Prostate gland (tissue), 2 donors: ENCODE measurements around the gene USP34. TPM values are rescaled to one million over a fixed set of nuclear protein-coding genes. Genes with fewer than 3 reads are reported as not detected.

ENCODE experiments used
- DNase-seq: peaks from one replicate; pipeline ENCODE4 v3.0.0-alpha.2; 2019; ENCODE audit warnings: low spot score
- H3K27ac ChIP-seq, 2 donors: fragments of 200-600 bp; sonication (generic); 2 replicates each; pipeline ENCODE4 v1.5.1; 2017 to 2019
- H3K27me3 ChIP-seq: fragments of 200-600 bp; sonication (generic); replicated peaks from 2 replicates; pipeline ENCODE4 v1.5.1; 2019; ENCODE audit not compliant: insufficient read depth
- H3K36me3 ChIP-seq, 2 donors: fragments of 200-600 bp; sonication (generic); 1 replicate in 1 of 2; 2 replicates in 1 of 2; pipeline versions ENCODE4 v1.5.1 to v1.8.1; 2017 to 2019
- H3K4me1 ChIP-seq: fragments of 200-600 bp; sonication (generic); replicated peaks from 2 replicates; pipeline ENCODE4 v1.5.1; 2019
- H3K4me3 ChIP-seq, 2 donors: fragments of 200-600 bp; sonication (generic); 2 replicates each; pipeline ENCODE4 v1.5.1; 2017 to 2019
- H3K9me3 ChIP-seq: fragments of 200-600 bp; sonication (generic); 2 replicates; pipeline ENCODE4 v1.5.1; 2017
- POLR2A ChIP-seq: fragments of 450-650 bp; IDR thresholded peaks from one replicate; pipeline ENCODE4 v1.6.1; 2016; ENCODE audit warnings: antibody characterized with exemption, mild to moderate bottlenecking
- POLR2AphosphoS5 ChIP-seq: sonication (generic); formaldehyde crosslinking; IDR thresholded peaks from one replicate; pipeline ENCODE4 v1.6.1; 2017; ENCODE audit warnings: antibody characterized with exemption
- WGBS: methylation state at CpG from one replicate; pipeline ENCODE4 v1.1.5; 2018; 5-methylcytosine and 5-hydroxymethylcytosine counted together
- intact Hi-C: fragments of 100-400 bp; cut with DNase I; formaldehyde crosslinking; loops from one replicate; pipeline ENCODE4 v1.14.2; 2022
- total RNA-seq, 2 donors: library from RNA; depleted of rRNA; stranded (reverse); fragments of >200 nt; gene quantifications; one replicate each; pipeline ENCODE4 v1.1.0, GENCODE V29; 2016
- TF ChIP-seq, protein P1 (sequence below), 4 experiments: fragments of 200-600 bp in 2 of 4; fragments of 450-650 bp in 2 of 4; sonication (generic) in 2 of 4; IDR thresholded peaks; 1 replicate in 3 of 4; 2 replicates in 1 of 4; pipeline ENCODE4 v1.5.1; 2016 to 2019; ENCODE audit warnings: antibody characterized with exemption in 4 of 4, mild to moderate bottlenecking in 2 of 4, moderate library complexity in 2 of 4

USP34 gene
- total RNA-seq, 2 donors from 2014 or later, result 94.1 to 206 TPM

DNA sequence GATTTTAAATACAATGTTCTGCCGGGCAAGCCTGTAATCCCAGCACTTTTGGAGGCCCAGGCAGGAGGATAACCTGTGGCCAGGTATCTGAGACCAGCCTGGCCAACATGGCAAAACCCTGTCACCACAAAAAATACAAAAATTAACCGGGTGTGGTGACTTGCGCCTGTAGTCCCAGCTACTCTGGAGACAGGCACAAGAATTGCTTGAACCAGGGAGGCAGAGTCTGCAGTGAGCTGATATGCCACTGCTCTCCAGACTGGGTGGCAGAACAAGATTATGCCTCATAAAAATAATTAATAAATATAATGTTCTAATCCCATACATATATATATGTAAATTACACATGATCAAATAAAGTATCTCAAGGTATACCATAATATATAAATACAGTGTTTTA, 189.6 kb downstream of the USP34 start:
- DNase-seq, result no peak
- Histone ChIP-seq H3K4me3 (no peak overlapping the region), H3K27me3 (no peaks in the 10 kb centered on the region), H3K36me3 (no peaks in the 10 kb centered on the region), H3K9me3 (no peaks in the 10 kb centered on the region), H3K27ac (no peak overlapping the region), H3K4me1 (no peaks in the 10 kb centered on the region)
- WGBS, result 96% methylated on average over 3 of the region's 3 CpGs
- intact Hi-C loops, result no loop called here
- TF ChIP-seq POLR2AphosphoS5, result no peak
- TF ChIP-seq POLR2A, result no peak
- TF ChIP-seq, protein P1, sequence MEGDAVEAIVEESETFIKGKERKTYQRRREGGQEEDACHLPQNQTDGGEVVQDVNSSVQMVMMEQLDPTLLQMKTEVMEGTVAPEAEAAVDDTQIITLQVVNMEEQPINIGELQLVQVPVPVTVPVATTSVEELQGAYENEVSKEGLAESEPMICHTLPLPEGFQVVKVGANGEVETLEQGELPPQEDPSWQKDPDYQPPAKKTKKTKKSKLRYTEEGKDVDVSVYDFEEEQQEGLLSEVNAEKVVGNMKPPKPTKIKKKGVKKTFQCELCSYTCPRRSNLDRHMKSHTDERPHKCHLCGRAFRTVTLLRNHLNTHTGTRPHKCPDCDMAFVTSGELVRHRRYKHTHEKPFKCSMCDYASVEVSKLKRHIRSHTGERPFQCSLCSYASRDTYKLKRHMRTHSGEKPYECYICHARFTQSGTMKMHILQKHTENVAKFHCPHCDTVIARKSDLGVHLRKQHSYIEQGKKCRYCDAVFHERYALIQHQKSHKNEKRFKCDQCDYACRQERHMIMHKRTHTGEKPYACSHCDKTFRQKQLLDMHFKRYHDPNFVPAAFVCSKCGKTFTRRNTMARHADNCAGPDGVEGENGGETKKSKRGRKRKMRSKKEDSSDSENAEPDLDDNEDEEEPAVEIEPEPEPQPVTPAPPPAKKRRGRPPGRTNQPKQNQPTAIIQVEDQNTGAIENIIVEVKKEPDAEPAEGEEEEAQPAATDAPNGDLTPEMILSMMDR (IDR thresholded peaks at IDR 0.05), result no peak

DNA sequence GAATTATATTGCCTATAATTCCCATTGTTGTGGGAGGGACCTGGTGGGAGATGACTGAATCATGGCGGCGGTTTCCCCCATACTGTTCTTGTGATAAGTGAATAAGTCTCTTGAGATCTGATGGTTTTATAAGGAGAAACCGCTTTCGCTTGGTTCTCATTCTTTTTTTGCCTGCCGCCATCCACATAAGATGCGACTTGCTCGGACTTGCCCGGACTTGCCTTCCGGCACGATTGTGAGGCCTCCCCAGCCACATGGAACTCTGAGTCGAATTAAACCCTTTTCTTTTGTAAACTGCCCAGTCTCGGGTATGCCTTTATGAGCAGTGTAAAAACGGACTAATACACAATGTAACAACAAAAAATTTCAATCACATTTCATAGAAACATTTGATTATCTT, 193.1 kb downstream of the USP34 start:
- DNase-seq, result no peak
- no peak overlapping the region for H3K27ac ChIP-seq
- H3K27me3 ChIP-seq, result no peaks in the 10 kb centered on the region
- H3K36me3 ChIP-seq, result no peaks in the 10 kb centered on the region
- no peak overlapping the region for H3K4me3 ChIP-seq
- TF ChIP-seq, protein P1 (IDR thresholded peaks at IDR 0.05), result no peak
- TF ChIP-seq POLR2AphosphoS5, result no peak
- no peak for TF ChIP-seq POLR2A
- H3K4me1 ChIP-seq, result no peaks in the 10 kb centered on the region
- no peaks in the 10 kb centered on the region for H3K9me3 ChIP-seq
- intact Hi-C loops, result no loop called here
- 85% methylated on average over 13 of the region's 13 CpGs for WGBS

DNA sequence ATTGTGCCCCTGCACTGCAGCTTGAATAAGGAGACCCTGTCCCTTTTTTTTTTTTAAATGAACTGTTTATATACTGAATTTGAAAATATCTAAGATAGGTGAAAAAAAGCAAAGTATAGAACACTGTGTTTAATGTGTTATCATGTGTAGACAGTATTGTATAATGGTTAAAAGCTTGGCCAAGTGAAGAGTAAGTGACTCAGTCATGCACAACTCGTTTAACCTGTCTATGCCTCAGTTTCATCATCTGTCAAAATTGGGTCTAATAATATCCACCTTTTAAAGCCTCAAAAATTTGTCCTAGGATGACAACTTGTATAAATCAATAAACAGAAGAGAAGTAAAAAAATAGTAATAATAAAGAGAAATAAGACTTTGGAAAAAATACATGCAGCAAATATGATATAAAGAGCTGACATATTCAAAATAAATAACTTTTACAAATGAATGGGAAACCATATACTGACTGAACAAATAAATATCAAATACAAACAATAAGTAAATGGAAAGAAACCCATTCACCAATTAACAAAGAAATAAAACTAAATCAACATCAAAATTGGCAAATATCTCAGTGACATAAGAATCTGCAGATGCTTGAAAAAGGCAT, 195.2 kb downstream of the USP34 start:
- Histone ChIP-seq H3K4me1 (no peaks in the 10 kb centered on the region), H3K27me3 (no peaks in the 10 kb centered on the region), H3K27ac (no peak overlapping the region), H3K9me3 (no peaks in the 10 kb centered on the region), H3K4me3 (no peak overlapping the region), H3K36me3 (no peaks in the 10 kb centered on the region)
- TF ChIP-seq POLR2AphosphoS5 (no peak), POLR2A (no peak)
- TF ChIP-seq, protein P1 (IDR thresholded peaks at IDR 0.05), result no peak
- WGBS, result 79% methylated on average over 1 of the region's 1 CpG
- intact Hi-C loops, result no loop called here
- no peak for DNase-seq

DNA sequence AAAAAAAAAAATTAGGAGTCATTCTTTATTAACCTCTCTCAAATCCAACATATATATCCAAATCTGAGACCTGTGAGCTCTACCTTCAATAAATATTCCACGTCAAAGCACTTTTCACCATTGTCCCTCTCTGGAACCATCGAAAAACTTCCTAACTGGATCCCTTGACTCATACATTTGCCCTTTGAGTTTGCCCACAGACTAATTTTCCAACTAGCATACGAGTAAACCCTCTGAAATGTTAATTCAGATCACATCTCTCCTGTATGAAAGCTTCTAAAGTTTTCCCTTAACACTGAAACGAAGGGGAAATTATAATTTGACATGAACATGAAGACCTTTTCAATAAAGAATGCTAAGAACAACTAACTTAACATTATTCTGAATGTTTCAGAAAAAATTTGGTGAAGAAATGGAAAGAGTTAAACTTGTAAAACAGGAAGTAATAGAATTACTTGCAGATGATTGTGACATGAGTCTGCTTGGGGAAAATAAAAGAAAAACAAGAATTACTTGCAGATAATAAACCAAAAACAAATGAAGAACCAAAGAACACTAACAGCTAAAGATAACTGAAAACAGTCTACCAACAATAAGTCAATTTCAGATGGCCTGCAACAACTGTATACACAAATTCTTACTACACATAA, 198.3 kb downstream of the USP34 start:
- Histone ChIP-seq H3K27me3 (no peaks in the 10 kb centered on the region), H3K36me3 (no peaks in the 10 kb centered on the region), H3K4me1 (no peaks in the 10 kb centered on the region), H3K27ac (no peak overlapping the region), H3K4me3 (no peak overlapping the region), H3K9me3 (no peaks in the 10 kb centered on the region)
- WGBS, result 94% methylated on average over 4 of the region's 4 CpGs
- intact Hi-C loops, result no loop called here
- TF ChIP-seq, protein P1 (IDR thresholded peaks at IDR 0.05), result no peak
- no peak for TF ChIP-seq POLR2AphosphoS5
- no peak for TF ChIP-seq POLR2A
- DNase-seq, result no peak

DNA sequence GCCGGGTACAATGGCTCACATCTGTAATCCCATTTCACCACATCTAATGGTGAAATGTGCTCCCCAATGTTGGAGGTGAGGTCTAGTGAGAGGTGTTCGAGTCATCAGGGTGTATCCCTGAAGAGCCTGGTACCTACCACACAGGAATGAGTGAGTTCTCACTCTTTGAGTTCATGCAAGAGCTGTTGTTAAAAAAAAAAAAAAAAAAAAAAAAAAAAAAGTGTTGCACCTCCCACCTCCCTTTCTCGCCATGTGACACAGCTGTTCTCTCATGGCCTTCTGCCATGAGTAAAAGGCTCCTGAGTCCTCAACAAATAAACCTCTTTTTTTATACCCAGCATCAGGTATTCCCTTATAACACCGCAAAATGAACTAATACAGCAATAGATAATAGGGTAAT, 202.6 kb downstream of the USP34 start:
- Histone ChIP-seq H3K27ac (no peak overlapping the region), H3K27me3 (no peaks in the 10 kb centered on the region), H3K4me1 (no peaks in the 10 kb centered on the region), H3K36me3 (no peaks in the 10 kb centered on the region), H3K9me3 (no peaks in the 10 kb centered on the region), H3K4me3 (no peak overlapping the region)
- WGBS, result 96% methylated on average over 4 of the region's 4 CpGs
- intact Hi-C loops, result no loop called here
- DNase-seq, result no peak
- no peak for TF ChIP-seq POLR2A
- TF ChIP-seq, protein P1 (IDR thresholded peaks at IDR 0.05), result no peak
- TF ChIP-seq POLR2AphosphoS5, result no peak
